K562 (cell line): Measurements from ENCODE around the gene TSPYL6. TPM values are rescaled to one million over a fixed set of nuclear protein-coding genes. Genes with fewer than 3 reads are reported as not detected.
A peak's percentile ranks its signal among the peaks of the same experiment; 100 is the strongest.

Experiments
- ATAC-seq: fragments of 200-7000 bp; cut with Tn5 transposase; 3 replicates; pipeline ENCODE4 v1.9.1; 2020; ENCODE audit warnings: moderate library complexity
- BruUV-seq: library from RNA; stranded (reverse); fragments of 400-500 nt; replicated peaks from 2 replicates; lab custom pipeline; 2021; lab: Mats Ljungman, UMichigan
- CTCF ChIA-PET: fragments of 300-600 bp; formaldehyde crosslinking; extraction: SDS; loops from one replicate; lab custom pipeline; 2021; ENCODE audit warnings: low intra/inter-chr PET ratio; lab: Yijun Ruan, JAX
- POLR2A ChIA-PET: fragments of 300-600, 350-650 bp; sonication (Branson Sonifier 250); formaldehyde crosslinking; extraction: SDS; loops from one replicate; lab custom pipeline; 2021; ENCODE audit warnings: antibody characterized with exemption, inconsistent platforms; lab: Yijun Ruan, JAX
- DNase-seq, 4 experiments: peaks; one replicate each; pipeline versions ENCODE4 v3.0.0 to v3.0.0-alpha.2; 2011 to 2018; ENCODE audit warnings: low spot score in 3 of 4, mixed read lengths in 3 of 4; ENCODE audit errors: extremely low read depth in 1 of 4
- FAIRE-seq: peaks from 2 replicates; lab custom pipeline; 2011; peaks lifted over from hg19 to GRCh38; lab: Jason Lieb, UNC
- H2AFZ ChIP-seq: 2 replicates; pipeline ENCODE4 v1.6.0; 2011; ENCODE audit warnings: low read depth, low read length, control low read depth, inconsistent platforms
- H3K27ac ChIP-seq: fragments of 200-600 bp; 3 replicates; pipeline ENCODE4 v1.8.0; 2011; ENCODE audit warnings: low read depth, mild to moderate bottlenecking, control low read depth, inconsistent platforms, low read length, moderate library complexity, mixed read lengths; ENCODE audit errors: extremely low read depth
- H3K27me3 ChIP-seq, 2 experiments: fragments of 300-600 bp in 1 of 2; 2 replicates in 1 of 2; 3 replicates in 1 of 2; pipeline versions ENCODE4 v1.6.0 to v1.8.0; 2011; ENCODE audit warnings: inconsistent platforms in 2 of 2, low read length in 2 of 2, mild to moderate bottlenecking in 1 of 2, mixed read lengths in 1 of 2, moderate library complexity in 1 of 2; ENCODE audit not compliant: control insufficient read depth in 2 of 2, insufficient read depth in 2 of 2
- H3K36me3 ChIP-seq: fragments of 300-600 bp; 3 replicates; pipeline ENCODE4 v1.8.0; 2011; ENCODE audit warnings: mild to moderate bottlenecking, low read length, inconsistent platforms; ENCODE audit not compliant: control insufficient read depth, insufficient read depth
- H3K4me1 ChIP-seq, 2 experiments: fragments of 200-600 bp in 1 of 2; replicated peaks in 1 of 2; 2 replicates in 1 of 2; 3 replicates in 1 of 2; pipeline versions ENCODE4 v1.5.1 to v1.8.0; 2011; ENCODE audit warnings: inconsistent platforms in 2 of 2, low read length in 2 of 2, mild to moderate bottlenecking in 1 of 2, mixed read lengths in 1 of 2, moderate library complexity in 1 of 2; ENCODE audit not compliant: control insufficient read depth in 2 of 2, insufficient read depth in 2 of 2
- H3K4me2 ChIP-seq: 2 replicates; pipeline ENCODE4 v1.6.1; 2011; ENCODE audit warnings: low read length, control low read depth, inconsistent platforms, mixed read lengths; ENCODE audit not compliant: insufficient read depth
- H3K4me3 ChIP-seq: fragments of 200-600 bp; sonication (generic), shearing (Covaris generic); 2 replicates; pipeline ENCODE4 v1.5.1; 2016; ENCODE audit warnings: control low read depth, inconsistent platforms
- H3K79me2 ChIP-seq: fragments of 200-600 bp; 3 replicates; pipeline ENCODE4 v1.8.0; 2011; ENCODE audit warnings: low read length, inconsistent platforms; ENCODE audit not compliant: control insufficient read depth, insufficient read depth
- H3K9ac ChIP-seq, 2 experiments: 2 replicates each; pipeline versions ENCODE4 v1.6.0 to v1.6.1; 2011; ENCODE audit warnings: low read depth in 2 of 2, low read length in 2 of 2, control low read depth in 1 of 2, inconsistent platforms in 1 of 2, mild to moderate bottlenecking in 1 of 2, mixed read lengths in 1 of 2; ENCODE audit not compliant: insufficient read depth in 1 of 2
- H3K9me1 ChIP-seq: one replicate; pipeline ENCODE4 v1.6.0; 2011; ENCODE audit warnings: inconsistent platforms, mild to moderate bottlenecking, low read length, moderate library complexity; ENCODE audit not compliant: control insufficient read depth, insufficient read depth
- H3K9me3 ChIP-seq: replicated peaks from 2 replicates; pipeline ENCODE4 v1.5.1; 2011; ENCODE audit warnings: low read depth, low read length, inconsistent platforms; ENCODE audit not compliant: control insufficient read depth, insufficient read depth
- H4K20me1 ChIP-seq: replicated peaks from 2 replicates; pipeline ENCODE4 v1.6.1; 2011; ENCODE audit warnings: low read length, inconsistent platforms, mixed read lengths; ENCODE audit not compliant: control insufficient read depth, insufficient read depth
- GABPB1 ChIP-seq: sonication (generic); formaldehyde crosslinking; IDR thresholded peaks from 2 replicates; pipeline ENCODE4 v1.8.0; 2022; ENCODE audit warnings: mild to moderate bottlenecking, missing genetic modification reagents
- HMG20B ChIP-seq: fragments of 250-450 bp; sonication (Bioruptor Pico); IDR thresholded peaks from 2 replicates; pipeline ENCODE4 v1.5.0; 2021; ENCODE audit warnings: mild to moderate bottlenecking
- HSF4 ChIP-seq: fragments of 250-450 bp; sonication (Bioruptor Pico); IDR thresholded peaks from 2 replicates; pipeline ENCODE4 v2.1.2; 2022; ENCODE audit warnings: mild to moderate bottlenecking, moderate library complexity, borderline replicate concordance
- NFIC ChIP-seq: fragments of 450-650 bp; IDR thresholded peaks from 2 replicates; pipeline ENCODE4 v1.6.1; 2017; ENCODE audit warnings: mild to moderate bottlenecking, inconsistent platforms
- PRPF4 ChIP-seq: fragments of 200-400 bp; formaldehyde crosslinking; IDR thresholded peaks from one replicate; pipeline ENCODE4 v1.6.1; 2017; ENCODE audit warnings: low read length, low read depth, mild to moderate bottlenecking; ENCODE audit not compliant: insufficient read depth, poor library complexity, severe bottlenecking
- RAD21 ChIP-seq, 2 experiments: fragments of 250-450 bp in 1 of 2; fragments of 450-650 bp in 1 of 2; sonication (Bioruptor Pico) in 1 of 2; formaldehyde crosslinking in 1 of 2; IDR thresholded peaks in 1 of 2; conservative IDR thresholded peaks in 1 of 2; 2 replicates each; pipeline versions ENCODE4 v1.4.0 to v1.8.0; 2020 to 2022; ENCODE audit warnings: mild to moderate bottlenecking in 2 of 2, moderate library complexity in 1 of 2
- TEAD1 ChIP-seq, 2 experiments: fragments of 450-650 bp in 1 of 2; sonication (generic) in 1 of 2; formaldehyde crosslinking; IDR thresholded peaks; 2 replicates each; pipeline versions ENCODE4 v1.4.0 to v1.8.0; 2020 to 2022; ENCODE audit warnings: mild to moderate bottlenecking in 2 of 2, missing genetic modification reagents in 1 of 2
- ZNF146 ChIP-seq: IDR thresholded peaks from one replicate; pipeline ENCODE4 v1.6.1; 2018; ENCODE audit warnings: missing compliant biosample characterization; ENCODE audit not compliant: unreplicated experiment
- WGBS: fragments of 100-300 bp; shearing (Covaris generic); methylation state at CpG from one replicate; pipeline ENCODE4 v1.1.6; 2016; ENCODE audit warnings: low coverage, mixed read lengths; ENCODE audit not compliant: insufficient coverage; ENCODE audit errors: missing lambda C conversion rate; 5-methylcytosine and 5-hydroxymethylcytosine counted together
- in situ Hi-C: fragments of 300-500 bp; cut with MboI; formaldehyde crosslinking; loops from 4 replicates; pipeline ENCODE4 v1.15.0; 2018; ENCODE audit warnings: inconsistent platforms, mixed read lengths
- intact Hi-C: fragments of 100-400 bp; cut with micrococcal nuclease; formaldehyde crosslinking; loops from 2 replicates; pipeline ENCODE4 v1.14.2; 2022
- polyA plus RNA-seq, 8 experiments: library from polyadenylated mRNA; depleted of rRNA in 4 of 8; stranded (reverse) in 5 of 8; unstranded in 3 of 8; fragments of >200 nt; fragmentation: Nextera tagmentation in 2 of 8; fragmentation: Illumina TruSeq in 1 of 8; extraction: Ambion mirVana in 2 of 8; extraction: Trizol in 1 of 8; gene quantifications; 2 replicates each; pipeline versions ENCODE4 v1.2.1 to v1.2.3, GENCODE V29; 2011 to 2014; ENCODE audit warnings: inconsistent platforms in 1 of 8, missing spikeins in 1 of 8
- total RNA-seq, 7 experiments: library from RNA; depleted of rRNA in 6 of 7; stranded (reverse); fragments of >200 nt in 6 of 7; fragmentation: Illumina TruSeq in 2 of 7; extraction: Trizol in 2 of 7; gene quantifications; 2 replicates each; pipeline versions ENCODE4 v1.2.1 to v1.2.3, GENCODE V29; 2011 to 2021; ENCODE audit warnings: low replicate concordance in 1 of 7
- TF ChIP-seq, protein P1 (sequence below): fragments of 450-650 bp; formaldehyde crosslinking; IDR thresholded peaks from 2 replicates; pipeline ENCODE4 v1.4.0; 2020; ENCODE audit warnings: mild to moderate bottlenecking, moderate library complexity
- TF ChIP-seq, protein P2 (sequence below): fragments of 150-350 bp; IDR thresholded peaks from 2 replicates; pipeline ENCODE4 v1.6.1; 2014; ENCODE audit warnings: low read depth, mild to moderate bottlenecking, low read length, borderline replicate concordance

The TSPYL6 gene
- total and polyA plus RNA-seq, 9 of the 15 experiments (the other 6 are each of a cell fraction or from before 2014, with no cell fraction given) = 1.5 to 10.1 (median 7.6) TPM

DNA sequence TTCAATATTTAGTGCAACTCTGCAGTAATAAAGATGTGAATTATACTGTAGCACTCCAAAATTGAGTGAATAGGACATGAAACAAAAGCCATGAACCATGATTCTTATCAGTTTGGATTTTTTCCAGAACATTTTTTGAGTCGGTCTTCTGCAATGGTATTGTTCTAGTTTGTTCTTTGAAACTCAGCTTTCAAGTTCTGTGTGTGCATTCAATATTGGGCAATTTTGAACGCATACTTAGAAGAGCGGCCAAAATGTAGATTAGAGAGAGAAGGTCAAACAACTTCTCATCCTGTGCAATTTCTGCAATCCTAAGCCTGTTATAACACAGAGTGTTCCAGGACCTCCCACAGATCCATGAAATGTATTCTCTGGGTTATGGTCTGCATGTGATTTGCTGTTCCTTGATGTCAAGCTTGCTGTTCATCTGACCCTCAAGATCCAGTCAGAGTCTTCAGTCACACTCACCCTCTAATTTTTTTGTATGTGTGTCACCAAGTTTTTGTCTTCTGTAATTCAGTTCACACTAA is 48.3 kb downstream of the TSPYL6 start:
- H3K9ac ChIP-seq = no peak overlapping the region
- in situ Hi-C loops (no loop called here), intact Hi-C loops (loop anchor here (5.0 kb wide), 1 partner anchor 295 kb away; no protein-coding TSS in a partner anchor)
- no peaks in the 10 kb centered on the region for H4K20me1 ChIP-seq
- ATAC-seq (no peak), FAIRE-seq (no peak), DNase-seq (no peak)
- H2AFZ ChIP-seq = no peak overlapping the region
- H3K9me3 ChIP-seq = no peaks in the 10 kb centered on the region
- ChIA-PET POLR2A (no interaction called here), CTCF (no interaction called here)
- no peaks in the 10 kb centered on the region; the same call in 2 of the 3 replicates for H3K79me2 ChIP-seq
- H3K4me3 ChIP-seq = no peak overlapping the region
- H3K27me3 ChIP-seq = no peaks in the 10 kb centered on the region
- no TSS peak for BruUV-seq
- H3K4me1 ChIP-seq = no peaks in the 10 kb centered on the region
- TF ChIP-seq GABPB1 (CRISPR knock-in tag) = no peak
- peak; percentile 31; the same call in 1 of the 2 replicates for TF ChIP-seq NFIC
- H3K9me1 ChIP-seq = no peaks in the 10 kb centered on the region
- no peak overlapping the region for H3K4me2 ChIP-seq
- WGBS = 56% methylated on average over 3 of the region's 3 CpGs
- no peaks in the 10 kb centered on the region for H3K36me3 ChIP-seq
- no peak overlapping the region for H3K27ac ChIP-seq

DNA sequence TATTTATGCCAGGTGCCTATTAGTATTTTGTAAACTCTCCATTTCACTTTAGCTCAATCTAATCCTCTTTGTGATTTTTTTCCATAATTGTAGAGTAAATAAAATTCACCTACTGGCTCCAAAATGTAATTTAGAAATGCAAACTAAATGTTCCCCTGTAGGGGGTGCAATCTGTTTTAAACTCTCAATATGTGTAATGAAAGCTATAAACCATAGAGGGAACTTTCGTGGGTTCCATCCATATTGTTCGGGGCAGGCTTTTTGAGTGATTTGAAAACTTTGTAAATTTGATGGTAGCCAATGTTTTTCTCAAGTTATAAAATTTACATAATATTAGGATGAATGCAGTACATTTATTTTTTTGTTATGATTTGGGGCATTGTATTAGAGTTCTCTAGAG is 49.4 kb downstream of the TSPYL6 start:
- peak; percentile 77 for FAIRE-seq
- Histone ChIP-seq H3K9me1 (no peaks in the 10 kb centered on the region), H3K79me2 (no peaks in the 10 kb centered on the region; the same call in 2 of the 3 replicates), H3K36me3 (no peaks in the 10 kb centered on the region), H3K9me3 (no peaks in the 10 kb centered on the region), H3K4me1 (no peaks in the 10 kb centered on the region), H3K27me3 (no peaks in the 10 kb centered on the region), H3K9ac (no peak overlapping the region), H3K4me2 (no peak overlapping the region), H3K27ac (no peak overlapping the region), H3K4me3 (no peak overlapping the region), H4K20me1 (no peaks in the 10 kb centered on the region), H2AFZ (no peak overlapping the region)
- POLR2A ChIA-PET = no interaction called here
- in situ Hi-C loops (no loop called here), intact Hi-C loops (loop anchor here (5.0 kb wide), 1 partner anchor 296 kb away; no protein-coding TSS in a partner anchor)
- peak; percentile 22 to 30 (median 24) for DNase-seq
- peak; percentile 79 for ATAC-seq
- CTCF ChIA-PET = no interaction called here
- WGBS = 40% methylated on average over 2 of the region's 2 CpGs
- BruUV-seq = no TSS peak
- TF ChIP-seq HSF4 (CRISPR knock-in tag) (no peak), PRPF4 (no peak), HMG20B (no peak), ZNF146 (CRISPR knock-in tag) (no peak), RAD21 (CRISPR knock-in tag; conservative IDR thresholded peaks at IDR 0.05 in 1 of 2, IDR thresholded peaks at IDR 0.05 in 1 of 2) (peak; percentile 49 to 64), TEAD1 (CRISPR knock-in tag; IDR thresholded peaks at IDR 0.05) (no peak)
- TF ChIP-seq, protein P1, sequence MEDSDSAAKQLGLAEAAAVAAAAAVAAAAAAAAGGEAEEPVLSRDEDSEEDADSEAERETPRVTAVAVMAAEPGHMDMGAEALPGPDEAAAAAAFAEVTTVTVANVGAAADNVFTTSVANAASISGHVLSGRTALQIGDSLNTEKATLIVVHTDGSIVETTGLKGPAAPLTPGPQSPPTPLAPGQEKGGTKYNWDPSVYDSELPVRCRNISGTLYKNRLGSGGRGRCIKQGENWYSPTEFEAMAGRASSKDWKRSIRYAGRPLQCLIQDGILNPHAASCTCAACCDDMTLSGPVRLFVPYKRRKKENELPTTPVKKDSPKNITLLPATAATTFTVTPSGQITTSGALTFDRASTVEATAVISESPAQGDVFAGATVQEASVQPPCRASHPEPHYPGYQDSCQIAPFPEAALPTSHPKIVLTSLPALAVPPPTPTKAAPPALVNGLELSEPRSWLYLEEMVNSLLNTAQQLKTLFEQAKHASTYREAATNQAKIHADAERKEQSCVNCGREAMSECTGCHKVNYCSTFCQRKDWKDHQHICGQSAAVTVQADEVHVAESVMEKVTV = 0 out of 2 replicates have a peak, but pooled peaks have one; percentile 26
- TF ChIP-seq, protein P2, sequence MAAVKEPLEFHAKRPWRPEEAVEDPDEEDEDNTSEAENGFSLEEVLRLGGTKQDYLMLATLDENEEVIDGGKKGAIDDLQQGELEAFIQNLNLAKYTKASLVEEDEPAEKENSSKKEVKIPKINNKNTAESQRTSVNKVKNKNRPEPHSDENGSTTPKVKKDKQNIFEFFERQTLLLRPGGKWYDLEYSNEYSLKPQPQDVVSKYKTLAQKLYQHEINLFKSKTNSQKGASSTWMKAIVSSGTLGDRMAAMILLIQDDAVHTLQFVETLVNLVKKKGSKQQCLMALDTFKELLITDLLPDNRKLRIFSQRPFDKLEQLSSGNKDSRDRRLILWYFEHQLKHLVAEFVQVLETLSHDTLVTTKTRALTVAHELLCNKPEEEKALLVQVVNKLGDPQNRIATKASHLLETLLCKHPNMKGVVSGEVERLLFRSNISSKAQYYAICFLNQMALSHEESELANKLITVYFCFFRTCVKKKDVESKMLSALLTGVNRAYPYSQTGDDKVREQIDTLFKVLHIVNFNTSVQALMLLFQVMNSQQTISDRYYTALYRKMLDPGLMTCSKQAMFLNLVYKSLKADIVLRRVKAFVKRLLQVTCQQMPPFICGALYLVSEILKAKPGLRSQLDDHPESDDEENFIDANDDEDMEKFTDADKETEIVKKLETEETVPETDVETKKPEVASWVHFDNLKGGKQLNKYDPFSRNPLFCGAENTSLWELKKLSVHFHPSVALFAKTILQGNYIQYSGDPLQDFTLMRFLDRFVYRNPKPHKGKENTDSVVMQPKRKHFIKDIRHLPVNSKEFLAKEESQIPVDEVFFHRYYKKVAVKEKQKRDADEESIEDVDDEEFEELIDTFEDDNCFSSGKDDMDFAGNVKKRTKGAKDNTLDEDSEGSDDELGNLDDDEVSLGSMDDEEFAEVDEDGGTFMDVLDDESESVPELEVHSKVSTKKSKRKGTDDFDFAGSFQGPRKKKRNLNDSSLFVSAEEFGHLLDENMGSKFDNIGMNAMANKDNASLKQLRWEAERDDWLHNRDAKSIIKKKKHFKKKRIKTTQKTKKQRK = no peak
